ENCODE measurements around the gene PPARG.

PPARG gene

GRCh38 chr3:12316253-12316652, 27.4 kb downstream of the PPARG start:
- no peak for DNase-seq

DNA sequence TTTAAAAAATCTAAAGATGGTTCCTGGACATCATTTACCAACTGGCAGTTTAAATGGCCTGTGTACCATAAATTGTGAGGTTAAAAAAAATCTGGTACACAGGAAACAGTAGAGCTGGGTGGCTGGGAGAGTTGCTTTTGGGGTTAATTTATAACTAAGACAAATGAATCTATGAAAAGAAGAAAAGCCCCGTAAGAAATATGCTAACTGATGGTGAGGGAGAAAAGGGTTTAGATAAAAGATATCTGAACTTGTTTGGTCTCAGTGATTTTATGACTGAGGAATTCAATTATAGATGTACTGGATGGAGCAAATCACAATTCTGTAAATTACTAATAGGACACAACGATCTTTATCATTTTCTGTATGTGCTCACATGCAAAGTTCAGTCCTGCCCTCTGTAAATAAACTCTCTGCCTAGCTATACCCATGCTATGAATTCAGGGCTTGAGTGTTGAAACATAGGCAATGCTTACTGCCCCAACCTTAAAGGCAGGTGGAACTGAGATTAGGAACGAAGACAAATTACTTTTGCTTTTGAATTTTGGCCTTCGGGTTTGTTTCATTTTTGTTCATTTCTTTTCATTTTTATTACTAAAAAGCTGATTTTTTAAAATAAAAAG, 28.0 kb downstream of the PPARG start:
- no peak for DNase-seq

DNA sequence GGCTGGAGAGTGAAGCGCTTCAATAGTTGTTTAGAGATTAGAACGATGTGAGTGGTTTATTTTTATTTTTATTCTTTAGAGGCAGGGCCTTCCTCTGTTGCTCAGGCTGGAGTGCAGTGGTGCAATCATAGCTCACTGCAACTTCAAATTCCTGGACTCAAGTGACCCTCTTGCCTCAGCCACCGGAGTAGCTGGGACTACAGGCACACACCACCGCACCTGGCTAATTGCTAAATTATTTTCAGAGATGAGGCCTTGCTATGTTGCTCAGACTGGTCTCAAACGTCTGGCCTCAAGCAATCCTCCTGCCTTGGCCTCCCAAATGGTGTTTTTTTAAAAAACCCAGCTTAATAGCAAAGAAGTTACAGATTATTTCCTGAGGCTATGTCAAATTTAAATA, 29.0 kb downstream of the PPARG start:
- no peak for DNase-seq

- no peak for DNase-seq
Measured at GRCh38 chr3:12318758-12319621, 30.1 kb downstream of the PPARG start.

DNA sequence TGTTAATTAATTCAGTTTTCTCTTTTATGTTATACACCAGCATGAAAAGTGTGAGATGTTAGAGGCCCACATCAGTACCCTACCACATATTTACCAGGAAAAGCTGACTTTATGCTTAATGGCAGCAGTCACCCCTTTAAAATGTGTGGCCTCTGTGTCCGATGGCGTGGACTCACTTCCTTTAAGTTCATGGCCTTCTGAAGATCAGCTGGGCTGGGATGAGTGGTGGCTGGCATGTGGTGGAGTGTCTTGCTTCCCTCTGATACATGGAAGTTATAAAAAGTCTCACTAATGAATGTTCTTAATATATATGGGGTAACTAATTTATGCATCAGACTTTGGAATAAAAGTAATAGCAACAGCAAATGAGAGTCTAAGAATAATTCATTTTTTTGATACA, 32.1 kb downstream of the PPARG start:
- no peak for DNase-seq

- DNase-seq = no peak
Measured at GRCh38 chr3:12323237-12323636, 34.4 kb downstream of the PPARG start.

GRCh38 chr3:12325586-12326515, 37.0 kb downstream of the PPARG start:
- DNase-seq = no peak

DNA sequence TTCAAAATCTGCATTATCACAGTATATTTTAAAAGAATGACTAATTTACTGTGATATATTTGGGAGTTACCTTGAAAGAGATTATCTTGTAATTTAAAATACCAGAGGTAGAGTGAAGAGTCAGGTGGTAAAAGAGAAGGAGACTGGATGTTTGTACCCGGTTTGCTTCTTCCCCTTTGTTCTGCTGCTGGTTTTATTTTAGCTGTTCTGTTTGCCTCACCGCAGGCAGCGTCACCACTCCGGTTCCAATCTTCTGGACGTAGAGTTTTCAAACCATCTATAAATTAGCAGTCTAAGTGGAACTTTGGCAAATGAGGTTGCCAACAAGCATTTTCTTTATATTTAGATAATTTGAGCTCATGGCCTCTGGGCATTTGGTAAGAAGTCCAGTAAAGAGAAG, 38.2 kb downstream of the PPARG start:
- no peak for DNase-seq

GRCh38 chr3:12328132-12328836, 39.4 kb downstream of the PPARG start:
- no peak for DNase-seq

DNA sequence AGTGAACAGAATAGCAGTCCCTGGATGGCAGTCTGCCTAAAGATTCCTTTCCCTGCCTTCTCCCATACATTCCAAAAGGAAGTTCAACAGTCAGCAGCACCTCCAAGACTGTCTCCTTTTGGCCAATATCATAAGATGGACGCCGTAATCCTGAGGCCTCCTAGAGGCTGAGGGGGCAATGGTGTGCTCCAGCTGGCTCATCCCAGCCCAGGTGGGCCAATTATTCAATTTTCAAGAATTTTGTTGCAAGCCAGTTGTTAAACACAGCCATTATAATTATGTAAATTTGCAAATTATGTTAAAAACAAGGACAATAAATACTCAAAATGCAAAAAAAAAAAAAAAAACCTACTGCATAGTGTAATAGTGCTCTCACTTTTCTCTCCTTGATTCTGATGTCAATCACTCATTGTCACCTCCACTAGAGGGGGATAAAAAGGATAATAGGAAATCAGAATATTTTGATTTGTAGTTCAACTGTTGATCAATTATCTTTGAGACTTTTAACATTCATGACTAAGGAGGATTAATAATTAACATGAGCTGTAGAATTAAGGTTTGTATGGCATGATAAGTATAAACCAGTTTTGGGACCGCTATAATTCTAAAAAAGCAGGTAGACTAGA, 40.1 kb downstream of the PPARG start:
- DNase-seq = no peak

GRCh38 chr3:12334786-12335185, 45.9 kb downstream of the PPARG start:
- DNase-seq = no peak

- no peak for DNase-seq
Measured at GRCh38 chr3:12335421-12335820, 46.6 kb downstream of the PPARG start.

- peak; percentile 24 for DNase-seq
Measured at GRCh38 chr3:12336099-12336498, 47.2 kb downstream of the PPARG start.

GRCh38 chr3:12338595-12339546, 50.0 kb downstream of the PPARG start:
- no peak for DNase-seq

DNA sequence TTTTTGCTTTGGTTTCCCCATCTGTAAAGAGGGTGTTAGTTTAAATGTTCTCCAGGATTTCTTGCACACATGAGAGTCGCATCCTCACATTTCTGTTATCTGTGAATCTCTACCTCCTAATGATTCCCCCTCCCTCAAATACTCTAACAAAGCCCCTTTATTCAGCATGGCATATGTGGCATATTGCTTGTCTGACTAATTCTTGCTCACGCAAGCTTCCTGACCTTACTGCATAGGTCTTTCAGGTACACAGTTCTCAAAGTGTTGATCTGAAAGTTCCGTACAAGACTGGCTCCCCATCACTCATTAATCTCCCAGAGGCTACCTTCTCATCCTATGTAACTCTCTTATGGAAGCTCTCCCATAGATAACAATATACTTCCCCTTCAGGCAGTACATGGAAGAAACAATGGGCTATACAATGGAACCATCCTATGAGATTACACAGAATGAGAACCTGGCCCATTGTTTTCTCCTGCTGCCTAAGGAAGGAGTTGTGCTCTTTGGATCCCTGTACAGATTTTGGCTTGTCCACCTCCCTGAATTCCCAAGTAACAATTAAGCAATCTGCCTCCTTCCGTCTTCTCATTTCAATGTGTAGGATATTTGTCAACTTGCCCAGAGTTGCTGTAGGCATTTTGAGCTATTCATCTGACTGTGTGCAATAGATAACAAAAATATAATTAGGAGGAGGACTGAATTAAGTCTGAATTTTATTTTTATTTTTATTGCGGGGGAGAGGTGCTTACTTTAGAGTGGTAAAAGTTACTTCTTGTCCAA, 51.0 kb downstream of the PPARG start:
- no peak for DNase-seq

- no peak for DNase-seq
Measured at GRCh38 chr3:12340506-12340905, 51.6 kb downstream of the PPARG start.

- DNase-seq = no peak
Measured at GRCh38 chr3:12342151-12342550, 53.3 kb downstream of the PPARG start.

DNA sequence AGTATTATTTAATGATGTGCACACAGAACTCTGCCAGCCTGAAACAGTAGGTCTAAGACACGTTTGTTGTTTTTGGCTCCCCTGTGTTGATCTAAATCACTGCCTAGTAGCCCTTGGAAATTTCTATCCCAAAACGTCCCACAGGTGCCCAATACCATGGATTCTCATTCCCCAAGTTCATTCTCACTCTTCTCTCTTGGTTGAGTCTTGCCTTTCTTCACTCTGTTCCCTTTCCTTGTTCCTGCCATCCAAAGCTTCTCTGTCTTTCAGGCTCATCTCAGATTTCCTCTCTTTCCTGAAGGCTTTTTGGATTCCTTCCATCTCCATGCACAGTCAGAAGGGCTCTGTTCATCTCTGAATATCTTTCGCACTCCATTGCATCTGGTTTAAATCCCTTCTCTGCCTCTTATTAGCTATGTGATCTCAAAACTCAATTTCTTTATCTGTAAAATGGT, 54.2 kb downstream of the PPARG start:
- DNase-seq = no peak

DNA sequence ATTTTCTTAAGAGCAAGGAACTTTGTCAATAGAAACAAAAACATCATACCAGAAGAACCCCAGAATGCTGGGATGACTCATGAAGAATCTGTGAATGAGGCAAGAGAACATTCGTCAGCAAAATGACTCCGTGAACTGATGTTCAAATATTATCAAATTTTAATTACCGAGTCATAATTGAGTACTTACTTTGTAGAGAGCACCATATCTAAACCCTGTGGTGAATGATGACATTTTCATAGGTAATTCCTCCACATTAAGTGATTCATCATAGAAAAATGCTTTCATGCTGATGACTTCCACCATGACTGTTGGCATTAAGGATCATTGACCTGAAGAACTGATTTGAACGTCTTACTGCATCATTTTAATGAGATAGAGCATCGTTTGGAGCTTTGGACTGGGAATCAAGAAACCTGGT, 56.3 kb downstream of the PPARG start:
- DNase-seq = no peak
